WTC11 (cell line): ENCODE data around the gene LGALS16. TPM values are rescaled to one million over a fixed set of nuclear protein-coding genes. Genes with fewer than 3 reads are reported as not detected.

ENCODE experiments used
- ATAC-seq: fragments of 200-7000 bp; cut with Tn5 transposase; 2 replicates; pipeline ENCODE4 v1.10.0; 2021; ENCODE audit warnings: mild to moderate bottlenecking, moderate library complexity
- CTCF ChIA-PET: fragments of 300-600 bp; sonication (Branson Sonifier 250); formaldehyde crosslinking; loops from one replicate; lab custom pipeline; 2021; ENCODE audit warnings: antibody characterized with exemption; lab: Charles Lee
- POLR2A ChIA-PET: fragments of 350-600 bp; sonication (Branson Sonifier 250); formaldehyde crosslinking; loops from one replicate; lab custom pipeline; 2021; ENCODE audit warnings: antibody characterized with exemption; lab: Charles Lee
- DNase-seq: peaks from one replicate; pipeline ENCODE4 v3.0.0; 2021; ENCODE audit warnings: low spot score
- H3K27ac Mint-ChIP-seq: 2 replicates; pipeline ENCODE4 v1.8.0; 2021; ENCODE audit warnings: mixed read lengths
- H3K27me3 Mint-ChIP-seq: 2 replicates; pipeline ENCODE4 v1.8.0; 2021; ENCODE audit warnings: low read depth, mild to moderate bottlenecking, moderate library complexity, mixed read lengths
- H3K36me3 Mint-ChIP-seq: 2 replicates; pipeline ENCODE4 v1.8.0; 2021; ENCODE audit warnings: mixed read lengths
- H3K4me1 Mint-ChIP-seq: 2 replicates; pipeline ENCODE4 v1.8.0; 2022; ENCODE audit warnings: mixed read lengths
- H3K4me3 Mint-ChIP-seq: 2 replicates; pipeline ENCODE4 v1.8.0; 2021; ENCODE audit warnings: mild to moderate bottlenecking, moderate library complexity, mixed read lengths
- H3K9me3 Mint-ChIP-seq: 2 replicates; pipeline ENCODE4 v1.8.0; 2021; ENCODE audit warnings: mixed read lengths
- ATF6 ChIP-seq: sonication (generic); formaldehyde crosslinking; IDR thresholded peaks from 2 replicates; pipeline ENCODE4 v1.8.1; 2023; ENCODE audit warnings: mild to moderate bottlenecking, missing genetic modification reagents
- CREM ChIP-seq: sonication (generic); formaldehyde crosslinking; IDR thresholded peaks from 2 replicates; pipeline ENCODE4 v1.8.1; 2022; ENCODE audit warnings: mild to moderate bottlenecking, missing genetic modification reagents, moderate library complexity
- CTCF ChIP-seq: fragments of 200-600 bp; IDR thresholded peaks from 2 replicates; pipeline ENCODE4 v1.8.0; 2022; ENCODE audit warnings: antibody characterized with exemption
- E2F1 ChIP-seq: sonication (generic); formaldehyde crosslinking; IDR thresholded peaks from 2 replicates; pipeline ENCODE4 v1.8.0; 2022; ENCODE audit warnings: mild to moderate bottlenecking, missing genetic modification reagents
- E2F4 ChIP-seq: sonication (generic); formaldehyde crosslinking; IDR thresholded peaks from 2 replicates; pipeline ENCODE4 v1.8.1; 2022; ENCODE audit warnings: low read depth, mild to moderate bottlenecking, moderate library complexity, missing genetic modification reagents, borderline replicate concordance
- ETV6 ChIP-seq: sonication (generic); formaldehyde crosslinking; IDR thresholded peaks from 2 replicates; pipeline ENCODE4 v1.8.1; 2022; ENCODE audit warnings: mild to moderate bottlenecking, missing genetic modification reagents
- FOXP4 ChIP-seq: sonication (generic); formaldehyde crosslinking; IDR thresholded peaks from 2 replicates; pipeline ENCODE4 v1.8.0; 2022; ENCODE audit warnings: mild to moderate bottlenecking, missing genetic modification reagents
- IRF2 ChIP-seq: sonication (generic); formaldehyde crosslinking; IDR thresholded peaks from 2 replicates; pipeline ENCODE4 v1.8.0; 2022; ENCODE audit warnings: low read depth, missing genetic modification reagents, borderline replicate concordance
- MAX ChIP-seq: sonication (generic); formaldehyde crosslinking; IDR thresholded peaks from 2 replicates; pipeline ENCODE4 v1.8.0; 2022; ENCODE audit warnings: mild to moderate bottlenecking, missing genetic modification reagents
- PRDM15 ChIP-seq: sonication (generic); formaldehyde crosslinking; IDR thresholded peaks from 2 replicates; pipeline ENCODE4 v1.8.0; 2022; ENCODE audit warnings: missing genetic modification reagents
- RORB ChIP-seq: fragments of 250-450 bp; sonication (Bioruptor Pico); IDR thresholded peaks from 2 replicates; pipeline ENCODE4 v1.9.0; 2021; ENCODE audit warnings: mild to moderate bottlenecking
- SMAD4 ChIP-seq: sonication (generic); formaldehyde crosslinking; IDR thresholded peaks from 2 replicates; pipeline ENCODE4 v1.8.0; 2022; ENCODE audit warnings: mild to moderate bottlenecking, missing genetic modification reagents
- STAT6 ChIP-seq: sonication (generic); formaldehyde crosslinking; conservative IDR thresholded peaks from 2 replicates; pipeline ENCODE4 v1.8.1; 2023; ENCODE audit warnings: mild to moderate bottlenecking, low read depth, missing genetic modification reagents, moderate library complexity
- TP53 ChIP-seq: sonication (generic); formaldehyde crosslinking; IDR thresholded peaks from 2 replicates; pipeline ENCODE4 v1.8.1; 2023; ENCODE audit warnings: mild to moderate bottlenecking, missing genetic modification reagents
- ZNF281 ChIP-seq: sonication (generic); formaldehyde crosslinking; IDR thresholded peaks from 2 replicates; pipeline ENCODE4 v1.8.0; 2023; ENCODE audit warnings: mild to moderate bottlenecking, missing genetic modification reagents
- total RNA-seq: library from RNA; stranded (reverse); gene quantifications from 3 replicates; pipeline ENCODE4 v1.2.3, GENCODE V29; 2021

Gene LGALS16
- total RNA-seq, 1 experiment from 2014 or later: not detected

GRCh38 chr19:39680593-39680992 lies 24.9 kb downstream of the LGALS16 start:
- ChIA-PET CTCF (interaction anchor here (0.6 kb wide), 1 partner anchor 481 kb away, joined by 4 read pairs; no protein-coding TSS in a partner anchor), POLR2A (no interaction called here)
- Mint-ChIP-seq H3K27me3 (peaks cover 14% of the 10 kb centered on the region; the same call in 1 of the 2 replicates), H3K4me1 (no peaks in the 10 kb centered on the region), H3K4me3 (no peak overlapping the region), H3K9me3 (no peaks in the 10 kb centered on the region), H3K36me3 (no peaks in the 10 kb centered on the region), H3K27ac (no peak overlapping the region)
- no peak for DNase-seq
- no peak for ATAC-seq
- no peak for TF ChIP-seq SMAD4 (CRISPR knock-in tag)
- no peak for TF ChIP-seq E2F1 (CRISPR knock-in tag)
- TF ChIP-seq MAX (CRISPR knock-in tag): no peak
- TF ChIP-seq IRF2 (CRISPR knock-in tag): no peak
- no peak for TF ChIP-seq ATF6 (CRISPR knock-in tag)
- no peak for TF ChIP-seq STAT6 (CRISPR knock-in tag)
- TF ChIP-seq ZNF281 (CRISPR knock-in tag): no peak
- no peak for TF ChIP-seq E2F4 (CRISPR knock-in tag)
- no peak for TF ChIP-seq ETV6 (CRISPR knock-in tag)
- TF ChIP-seq RORB (CRISPR knock-in tag): no peak
- TF ChIP-seq PRDM15 (CRISPR knock-in tag): no peak
- no peak for TF ChIP-seq FOXP4
- no peak for TF ChIP-seq TP53 (CRISPR knock-in tag)
- no peak for TF ChIP-seq CREM (CRISPR knock-in tag)
- no peak for TF ChIP-seq CTCF
